Astrocyte (in vitro differentiated cells and primary cell): ENCODE measurements around the gene BTBD8.

ENCODE experiments used
- EZH2 ChIP-seq: IDR thresholded peaks from 2 replicates; pipeline ENCODE4 v1.6.1; 2012; ENCODE audit warnings: mild to moderate bottlenecking, low read length, inconsistent platforms; ENCODE audit not compliant: insufficient read depth
- TF ChIP-seq, protein P1 (sequence below): IDR thresholded peaks from 2 replicates; pipeline ENCODE4 v1.5.1; 2011; ENCODE audit warnings: low read depth, mild to moderate bottlenecking, inconsistent platforms, low read length, moderate library complexity; ENCODE audit not compliant: insufficient read depth

GRCh38 chr1:92094090-92094489, 13.9 kb downstream of the BTBD8 start:
- TF ChIP-seq, protein P1, sequence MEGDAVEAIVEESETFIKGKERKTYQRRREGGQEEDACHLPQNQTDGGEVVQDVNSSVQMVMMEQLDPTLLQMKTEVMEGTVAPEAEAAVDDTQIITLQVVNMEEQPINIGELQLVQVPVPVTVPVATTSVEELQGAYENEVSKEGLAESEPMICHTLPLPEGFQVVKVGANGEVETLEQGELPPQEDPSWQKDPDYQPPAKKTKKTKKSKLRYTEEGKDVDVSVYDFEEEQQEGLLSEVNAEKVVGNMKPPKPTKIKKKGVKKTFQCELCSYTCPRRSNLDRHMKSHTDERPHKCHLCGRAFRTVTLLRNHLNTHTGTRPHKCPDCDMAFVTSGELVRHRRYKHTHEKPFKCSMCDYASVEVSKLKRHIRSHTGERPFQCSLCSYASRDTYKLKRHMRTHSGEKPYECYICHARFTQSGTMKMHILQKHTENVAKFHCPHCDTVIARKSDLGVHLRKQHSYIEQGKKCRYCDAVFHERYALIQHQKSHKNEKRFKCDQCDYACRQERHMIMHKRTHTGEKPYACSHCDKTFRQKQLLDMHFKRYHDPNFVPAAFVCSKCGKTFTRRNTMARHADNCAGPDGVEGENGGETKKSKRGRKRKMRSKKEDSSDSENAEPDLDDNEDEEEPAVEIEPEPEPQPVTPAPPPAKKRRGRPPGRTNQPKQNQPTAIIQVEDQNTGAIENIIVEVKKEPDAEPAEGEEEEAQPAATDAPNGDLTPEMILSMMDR = no peak
- no peak for TF ChIP-seq EZH2
